NT2/D1 (cell line): ENCODE measurements around the gene LBHD2.

Experiments used
- YY1 ChIP-seq: IDR thresholded peaks from 2 replicates; pipeline ENCODE4 v1.6.1; 2011; ENCODE audit not compliant: insufficient read length, insufficient read depth
- ZNF274 ChIP-seq: IDR thresholded peaks from 2 replicates; pipeline ENCODE4 v1.6.1; 2011; ENCODE audit warnings: mild to moderate bottlenecking, low read depth, low read length

DNA sequence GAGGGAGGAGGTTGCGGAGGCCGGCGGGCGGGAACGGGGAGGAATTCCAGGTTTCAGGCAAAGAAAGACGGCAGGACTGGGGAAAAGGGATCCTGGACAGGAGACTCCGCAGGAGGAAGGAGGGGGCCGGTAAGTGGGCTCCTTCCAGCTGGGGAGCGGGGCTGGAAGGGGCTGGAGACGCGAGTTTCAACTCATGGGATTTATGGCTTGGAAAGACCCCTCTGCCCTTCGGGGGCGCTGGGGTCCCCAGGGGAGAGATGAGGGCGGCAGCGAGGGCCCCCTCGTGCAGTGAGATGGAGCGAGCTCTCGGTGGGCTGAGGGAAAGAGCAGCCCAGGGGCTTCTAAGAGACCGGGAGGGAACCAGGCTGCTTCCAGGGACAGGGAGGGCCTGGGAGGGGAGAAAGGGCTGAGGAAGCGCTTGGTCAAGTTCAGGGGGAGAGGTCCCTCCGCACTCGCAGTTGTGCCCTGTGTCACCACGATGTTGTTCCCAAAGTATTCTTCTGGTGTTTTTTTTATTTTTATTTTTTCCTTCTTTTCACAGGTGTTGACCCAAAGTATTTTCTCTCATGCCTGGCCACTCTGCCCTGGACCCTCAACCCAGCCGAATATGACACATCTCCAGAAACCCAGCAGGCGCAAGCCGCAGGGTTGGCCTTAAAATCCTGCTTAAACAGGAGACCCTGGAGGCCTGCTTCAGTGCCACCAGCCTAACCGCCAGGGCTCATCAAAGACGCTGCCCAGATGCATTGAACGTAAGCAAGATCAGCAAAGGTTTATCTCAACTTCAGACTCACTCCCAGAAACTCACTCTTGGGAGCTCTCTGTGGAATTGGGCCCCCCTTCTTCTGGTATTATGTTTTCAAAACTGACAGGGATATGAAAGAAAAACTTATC, 55.4 kb downstream of the LBHD2 start:
- TF ChIP-seq YY1 (no peak), ZNF274 (no peak)
